Lower lobe of right lung (tissue), 2 donors: ENCODE data around the gene FRMPD2. TPM values are rescaled to one million over a fixed set of nuclear protein-coding genes. Genes with fewer than 3 reads are reported as not detected.

Source experiments
- ATAC-seq, 2 donors: fragments of 200-7000 bp; cut with Tn5 transposase; one replicate each; pipeline ENCODE4 v1.9.1; 2020 to 2022; ENCODE audit warnings: mild to moderate bottlenecking in 2 of 2, moderate library complexity in 2 of 2
- DNase-seq: peaks from one replicate; pipeline ENCODE4 v3.0.0-alpha.2; 2020
- H3K27ac ChIP-seq: fragments of 200-600 bp; one replicate; pipeline ENCODE4 v1.8.0; 2022
- H3K27me3 ChIP-seq: fragments of 200-600 bp; one replicate; pipeline ENCODE4 v1.8.0; 2022; ENCODE audit warnings: low read depth
- H3K36me3 ChIP-seq: fragments of 200-600 bp; one replicate; pipeline ENCODE4 v1.8.0; 2022; ENCODE audit warnings: mild to moderate bottlenecking
- H3K4me1 ChIP-seq: fragments of 200-600 bp; one replicate; pipeline ENCODE4 v1.8.0; 2022
- H3K4me3 ChIP-seq: fragments of 200-600 bp; one replicate; pipeline ENCODE4 v1.8.0; 2022; ENCODE audit warnings: mild to moderate bottlenecking
- H3K9me3 ChIP-seq: fragments of 200-600 bp; one replicate; pipeline ENCODE4 v1.8.0; 2022
- CTCF ChIP-seq: fragments of 200-600 bp; IDR thresholded peaks from one replicate; pipeline ENCODE4 v1.8.0; 2022; ENCODE audit warnings: antibody characterized with exemption, mild to moderate bottlenecking
- intact Hi-C: fragments of 100-400 bp; cut with DNase I; formaldehyde crosslinking; loops from one replicate; pipeline ENCODE4 v1.11.0; 2022
- total RNA-seq: library from RNA; stranded (reverse); fragmentation: NEBNext Ultra II Directional; extraction: Animal tissue kit (Norgen Biotek cat#: 25700); gene quantifications from one replicate; pipeline ENCODE4 v1.2.1, GENCODE V29; 2021
- donor health status: DM: no; HTN: yes; CAD: no; lungs with severe emphysema.

Gene FRMPD2
- total RNA-seq, 1 donor from 2014 or later: 5.3 TPM

DNA sequence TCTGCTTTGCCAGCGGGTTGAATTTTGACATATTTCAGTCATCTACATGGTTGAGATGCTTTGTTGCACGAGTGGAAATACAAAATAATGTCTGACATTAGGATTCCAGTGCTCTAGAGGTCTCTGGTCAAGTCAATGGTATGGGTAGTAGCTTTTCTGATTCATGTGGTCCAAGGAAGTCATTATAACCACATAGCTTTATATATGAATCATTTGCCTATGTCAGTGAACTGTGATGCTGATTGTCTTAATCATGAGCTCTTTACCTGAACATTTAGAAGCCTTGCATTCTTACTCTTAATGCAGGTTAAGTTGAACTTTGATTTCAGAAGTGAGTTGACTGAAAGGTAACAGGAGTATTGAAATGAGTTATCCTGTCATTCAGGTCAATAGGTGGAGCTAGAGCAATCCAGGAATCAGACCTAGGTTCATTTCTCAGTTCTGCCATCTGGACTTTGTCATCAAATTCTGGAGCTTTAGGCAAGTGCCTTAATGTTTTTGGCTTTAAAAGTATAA lies 35.3 kb upstream of the FRMPD2 start:
- intact Hi-C loops: no loop called here
- TF ChIP-seq CTCF: no peak
- ATAC-seq (no peak), DNase-seq (no peak)
- peaks cover 28% of the 10 kb centered on the region for H3K4me1 ChIP-seq
- no peak overlapping the region for H3K4me3 ChIP-seq
- no peaks in the 10 kb centered on the region for H3K36me3 ChIP-seq
- H3K27ac ChIP-seq: no peak overlapping the region
- H3K27me3 ChIP-seq: no peaks in the 10 kb centered on the region
- H3K9me3 ChIP-seq: no peaks in the 10 kb centered on the region

DNA sequence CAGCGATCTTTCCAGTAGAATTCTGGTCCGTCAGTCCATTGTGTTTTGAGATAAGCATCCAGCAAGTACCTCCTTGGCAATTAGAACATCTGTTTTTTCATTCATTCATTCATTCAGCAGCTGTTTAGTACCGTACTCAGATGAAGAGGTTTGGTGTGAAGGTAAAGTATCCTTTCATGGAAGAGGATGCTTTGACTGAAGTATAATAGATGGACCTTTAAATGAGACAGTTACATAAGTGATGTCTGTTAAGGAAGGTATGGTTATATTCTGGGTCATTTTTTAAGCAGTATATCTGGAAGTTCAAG lies 33.2 kb upstream of the FRMPD2 start:
- no peaks in the 10 kb centered on the region for H3K27me3 ChIP-seq
- ATAC-seq (no peak), DNase-seq (no peak)
- peak overlapping the region; percentile 81 for H3K4me3 ChIP-seq
- H3K9me3 ChIP-seq: no peaks in the 10 kb centered on the region
- intact Hi-C loops: no loop called here
- no peaks in the 10 kb centered on the region for H3K36me3 ChIP-seq
- TF ChIP-seq CTCF: no peak
- H3K4me1 ChIP-seq: peaks cover 28% of the 10 kb centered on the region
- H3K27ac ChIP-seq: no peak overlapping the region

- Histone ChIP-seq H3K4me1 (peaks cover 28% of the 10 kb centered on the region), H3K27ac (peak overlapping the region; percentile 92), H3K9me3 (no peaks in the 10 kb centered on the region), H3K36me3 (no peaks in the 10 kb centered on the region), H3K27me3 (no peaks in the 10 kb centered on the region), H3K4me3 (peak overlapping the region; percentile 81)
- intact Hi-C loops: no loop called here
- peak; percentile 79 for DNase-seq
- TF ChIP-seq CTCF: no peak
- ATAC-seq: peak; percentile 82 to 84
Observed at GRCh38 chr10:48306870-48307710, 32.6 kb upstream of the FRMPD2 start.

DNA sequence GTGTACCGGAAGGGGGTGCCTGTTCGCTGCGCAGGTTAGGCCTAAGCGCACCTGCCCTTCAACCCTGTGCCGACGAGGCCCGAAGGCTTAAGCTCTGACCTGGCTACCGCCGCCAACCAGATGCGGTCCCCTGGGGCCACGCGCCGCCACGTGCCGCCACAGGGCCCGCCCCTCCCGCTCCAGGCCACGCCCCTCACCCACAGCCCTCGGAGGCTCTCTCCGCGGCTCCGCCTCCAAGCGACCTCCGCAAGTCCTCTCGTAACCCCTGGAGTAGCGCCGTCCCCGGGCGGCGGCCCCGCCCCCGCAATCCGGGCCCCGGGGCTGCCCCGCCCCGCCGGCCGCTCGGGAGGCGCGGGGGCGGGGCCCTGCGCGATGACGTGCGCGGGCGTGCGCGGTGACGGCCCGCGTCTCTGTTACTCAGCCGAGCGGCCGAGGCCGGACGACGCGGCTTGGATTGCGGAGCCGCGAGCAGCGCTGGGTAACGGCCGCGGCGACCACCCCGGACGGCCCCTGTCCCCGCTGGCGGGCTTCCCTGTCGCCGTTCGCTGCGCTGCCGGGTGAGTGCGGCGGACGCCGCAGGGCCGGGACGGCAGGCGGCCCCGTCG lies 31.9 kb upstream of the FRMPD2 start, which contains the start of gene MAPK8:
MAPK8 (plus strand) TSS at position 413 of the 605 bp plus-strand sequence. CDS start 94,984 bp downstream, outside the sequence.
- H3K27me3 ChIP-seq: no peaks in the 10 kb centered on the region
- peak; percentile 96 for DNase-seq
- peak within 1 kb of the TSS; percentile 92 for H3K27ac ChIP-seq
- ATAC-seq: peak; percentile 97 to 98
- no peak for TF ChIP-seq CTCF
- H3K4me1 ChIP-seq: peaks cover 28% of the 10 kb centered on the region
- H3K36me3 ChIP-seq: no peaks in the 10 kb centered on the region
- no peaks in the 10 kb centered on the region for H3K9me3 ChIP-seq
- intact Hi-C loops: no loop called here
- H3K4me3 ChIP-seq: peak within 1 kb of the TSS; percentile 81

DNA sequence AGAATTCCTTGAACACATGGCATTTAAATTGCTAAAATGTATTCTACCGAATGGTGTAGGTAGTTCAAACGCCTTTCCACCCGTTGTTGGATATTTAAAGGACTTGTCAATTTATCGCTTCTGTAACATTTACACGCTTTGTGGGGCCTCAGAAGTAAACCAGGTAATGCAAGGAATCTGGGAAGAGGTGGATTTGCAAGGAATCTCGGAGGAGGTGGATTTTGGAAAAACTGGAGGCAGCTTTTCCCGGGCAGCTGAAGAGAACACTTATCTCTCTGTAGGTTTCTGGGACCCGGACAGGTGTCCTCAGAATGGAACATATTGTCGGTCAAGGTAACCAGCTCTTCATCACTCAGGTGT lies 31.4 kb upstream of the FRMPD2 start:
- no peak for TF ChIP-seq CTCF
- DNase-seq (no peak), ATAC-seq (no peak)
- H3K4me1 ChIP-seq: peaks cover 28% of the 10 kb centered on the region
- intact Hi-C loops: no loop called here
- H3K27ac ChIP-seq: peak overlapping the region; percentile 73
- no peaks in the 10 kb centered on the region for H3K27me3 ChIP-seq
- H3K9me3 ChIP-seq: no peaks in the 10 kb centered on the region
- peak overlapping the region; percentile 81 for H3K4me3 ChIP-seq
- H3K36me3 ChIP-seq: no peaks in the 10 kb centered on the region
